NCI-H1105 (cell line): ENCODE results near the gene CAB39L.

Experiments
- DNase-seq: peaks from one replicate; lab custom pipeline; 2025; lab: John Stamatoyannopoulos, UW

CAB39L gene

DNA sequence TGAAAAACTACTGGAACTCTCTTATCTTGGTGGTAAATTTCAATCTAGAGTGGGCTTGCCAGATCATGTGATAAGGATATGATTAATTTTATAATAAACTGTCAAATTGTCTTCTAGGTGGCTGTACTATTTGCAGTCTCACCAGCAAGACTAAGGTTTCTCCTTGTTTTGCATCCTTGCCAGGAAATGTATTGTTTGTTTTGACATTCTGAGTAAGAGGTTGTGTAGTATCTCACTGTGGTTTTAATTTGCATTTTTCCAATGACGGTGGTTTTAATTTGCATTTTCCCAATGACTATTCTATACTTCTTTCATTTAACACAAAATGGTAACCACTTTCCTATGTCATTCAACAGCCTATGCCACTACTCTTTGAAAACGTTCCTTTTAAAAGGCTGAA lies 2.0 kb downstream of the CAB39L start:
- no peak for DNase-seq

DNA sequence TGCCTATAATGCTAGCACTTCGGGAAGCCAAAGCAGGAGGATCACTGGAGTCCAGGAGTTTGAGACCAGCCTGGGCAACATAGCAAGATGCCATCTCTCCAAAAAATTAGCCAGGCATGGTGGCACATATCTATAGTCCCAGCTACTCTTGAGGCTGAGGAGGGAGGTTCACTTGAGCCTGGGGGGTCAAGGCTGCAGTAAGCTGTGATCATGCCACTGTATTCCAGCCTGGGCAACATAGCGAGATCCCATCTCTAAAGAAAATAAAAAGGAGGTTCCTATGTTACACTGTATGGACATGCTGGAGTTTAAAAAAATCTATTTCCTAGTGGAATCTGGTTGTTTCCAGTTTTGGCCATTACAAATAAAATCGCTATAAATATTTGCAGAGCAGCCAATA lies 2.6 kb downstream of the CAB39L start:
- DNase-seq, result no peak

GRCh38 chr13:49439609-49440008 lies 4.3 kb downstream of the CAB39L start:
- no peak for DNase-seq

DNA sequence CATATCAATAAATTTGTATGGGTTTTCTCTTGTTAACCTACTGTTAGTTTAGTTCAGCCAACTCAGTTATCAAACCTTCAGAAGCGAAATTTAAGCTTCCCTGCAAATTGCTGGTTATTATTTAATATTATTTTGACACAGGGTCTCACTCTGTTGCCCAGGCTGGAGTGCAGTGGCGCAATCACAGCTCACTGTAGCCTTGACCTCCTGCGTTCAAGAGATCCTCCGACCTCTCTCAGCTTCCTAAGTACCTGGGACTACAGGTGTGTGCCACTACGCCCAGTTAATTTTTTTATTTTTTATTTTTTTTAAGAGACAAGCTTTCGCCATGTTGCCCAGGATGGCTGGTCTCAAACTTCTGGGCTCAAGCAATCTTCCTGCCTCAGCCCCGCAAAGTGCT lies 6.2 kb downstream of the CAB39L start:
- no peak for DNase-seq

DNA sequence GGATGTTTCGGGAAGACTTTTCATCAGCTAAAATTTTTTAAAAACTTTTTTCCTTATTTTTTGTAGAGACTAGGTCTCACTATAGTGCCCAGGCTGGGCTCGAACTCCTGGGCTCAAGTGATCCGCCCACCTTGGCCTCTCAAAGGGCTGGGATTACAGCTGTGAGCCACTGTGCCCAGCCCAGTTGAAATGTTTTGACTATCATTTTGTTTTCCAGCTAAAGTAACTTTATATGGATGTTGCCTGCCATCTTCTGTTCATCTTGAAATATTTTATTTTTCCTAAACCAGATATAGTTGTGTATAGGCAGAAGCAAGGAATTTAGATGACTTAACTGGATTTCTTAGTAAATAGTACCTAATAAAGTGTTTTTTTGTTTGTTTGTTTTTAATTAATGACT lies 7.0 kb downstream of the CAB39L start:
- no peak for DNase-seq

DNA sequence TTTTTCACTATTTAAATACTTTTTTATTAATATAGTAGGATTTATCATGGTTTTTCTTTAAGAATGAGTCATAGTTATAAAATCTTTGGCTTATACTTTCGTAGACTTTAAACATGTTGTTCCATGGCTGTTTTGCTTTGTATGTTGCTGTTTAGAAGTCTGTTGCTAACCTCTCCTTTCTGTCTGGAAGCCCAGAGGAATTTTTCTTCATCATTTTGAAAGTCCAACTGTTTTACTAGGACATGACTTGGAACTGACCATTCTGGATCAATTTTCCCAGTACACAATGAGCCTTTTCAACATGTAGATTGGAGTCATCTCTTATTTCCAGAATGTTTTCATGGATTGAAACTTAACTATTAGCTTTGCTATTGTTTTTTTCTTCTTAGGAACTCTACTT lies 7.9 kb downstream of the CAB39L start:
- no peak for DNase-seq

DNA sequence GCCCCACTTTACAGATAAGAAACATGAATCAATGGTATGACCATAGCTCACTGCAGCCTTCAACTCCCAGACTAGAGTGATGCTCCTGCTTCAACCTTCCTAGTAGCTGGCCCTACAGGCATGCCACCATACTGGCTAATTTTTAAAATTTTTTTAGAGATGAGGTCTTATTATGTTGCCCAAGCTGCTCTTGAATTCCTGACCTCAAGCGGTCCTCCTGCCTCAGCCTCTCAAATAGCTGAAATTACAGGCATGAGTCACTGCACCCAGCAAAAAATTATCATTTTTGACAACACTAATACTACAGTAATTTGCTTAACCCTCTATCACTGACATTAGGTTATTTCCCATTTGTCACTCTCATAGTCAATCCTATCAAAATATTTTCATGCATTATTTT lies 14.7 kb downstream of the CAB39L start:
- DNase-seq, result no peak

DNA sequence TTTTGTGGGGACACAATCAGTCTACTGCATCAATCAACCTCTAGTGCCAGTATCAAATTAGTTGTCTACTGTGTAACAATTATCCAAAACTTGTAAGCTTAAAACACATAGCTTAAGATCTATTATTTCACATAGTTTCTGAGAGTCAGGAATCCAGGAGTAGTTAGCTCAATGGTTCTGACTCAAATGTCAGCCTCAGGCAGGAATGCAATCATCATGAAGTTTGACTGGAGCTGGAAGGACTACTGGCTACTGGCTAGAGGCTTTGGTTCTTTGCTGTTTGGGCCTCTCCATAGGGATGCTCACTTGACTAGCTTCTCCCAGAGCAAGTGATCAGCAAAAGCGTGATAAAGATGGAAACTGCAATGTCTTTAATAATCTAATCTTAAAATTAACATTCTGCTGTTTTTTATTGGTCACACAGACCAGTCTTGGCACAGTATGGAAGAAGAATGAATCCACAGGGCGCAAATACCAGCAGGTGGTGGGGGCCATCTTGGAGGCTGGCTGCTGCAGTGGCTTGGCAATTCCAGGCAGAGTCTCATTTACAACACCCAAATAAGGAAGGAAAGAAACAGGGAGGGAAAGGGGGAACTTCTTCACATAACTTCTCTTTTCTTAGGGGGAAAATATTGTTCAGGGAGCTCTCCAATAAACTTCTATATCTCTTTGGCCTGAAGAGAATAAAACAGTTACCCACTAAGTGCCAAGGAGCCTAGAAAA lies 15.7 kb downstream of the CAB39L start:
- DNase-seq, result no peak

DNA sequence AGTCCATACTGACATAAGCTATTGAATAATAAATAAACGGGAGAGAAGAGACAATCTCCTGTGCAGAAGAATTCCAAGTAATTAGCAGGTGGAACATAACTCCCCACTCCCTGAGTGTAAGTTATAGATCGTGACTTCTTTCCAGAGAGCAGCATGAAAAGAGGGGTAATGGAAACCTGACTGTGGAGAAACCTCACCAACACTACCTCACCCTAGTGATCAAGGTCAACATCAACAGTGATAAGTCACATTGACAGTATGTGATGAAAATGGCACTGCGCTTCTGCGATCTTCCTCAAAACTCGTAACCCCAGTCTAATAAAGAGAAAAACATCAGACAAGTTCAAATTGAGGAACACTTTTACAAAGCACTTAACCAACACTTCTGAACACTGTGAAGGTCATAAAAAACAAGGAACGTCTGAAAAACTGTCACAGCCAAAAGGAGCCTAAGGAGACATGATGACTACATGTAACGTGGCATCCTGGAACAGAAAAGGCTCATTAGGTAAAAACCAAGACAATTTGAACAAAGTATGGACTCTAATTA lies 19.8 kb downstream of the CAB39L start:
- DNase-seq, result no peak

GRCh38 chr13:49421391-49421790 lies 22.5 kb downstream of the CAB39L start:
- no peak for DNase-seq

- no peak for DNase-seq
Measured at GRCh38 chr13:49419276-49419675, 24.6 kb downstream of the CAB39L start.

DNA sequence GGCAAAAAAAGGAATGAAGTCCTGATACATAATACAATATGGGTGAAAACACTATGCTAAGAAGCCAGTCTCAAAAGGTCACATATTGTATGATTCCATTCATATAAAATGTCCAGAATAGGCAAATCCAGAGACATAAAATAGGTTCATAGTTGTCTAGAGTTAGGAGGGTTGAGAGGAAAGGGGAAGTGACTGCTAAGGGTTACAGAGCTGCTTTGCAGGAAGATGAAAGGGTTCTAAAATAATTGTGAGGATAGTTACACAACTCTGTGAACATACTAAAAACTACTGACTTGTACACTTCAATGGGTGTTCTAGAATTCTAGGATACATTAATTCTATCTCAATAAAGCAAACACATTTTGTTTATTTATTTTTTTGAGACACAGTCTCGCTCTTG lies 25.7 kb downstream of the CAB39L start:
- no peak for DNase-seq

DNA sequence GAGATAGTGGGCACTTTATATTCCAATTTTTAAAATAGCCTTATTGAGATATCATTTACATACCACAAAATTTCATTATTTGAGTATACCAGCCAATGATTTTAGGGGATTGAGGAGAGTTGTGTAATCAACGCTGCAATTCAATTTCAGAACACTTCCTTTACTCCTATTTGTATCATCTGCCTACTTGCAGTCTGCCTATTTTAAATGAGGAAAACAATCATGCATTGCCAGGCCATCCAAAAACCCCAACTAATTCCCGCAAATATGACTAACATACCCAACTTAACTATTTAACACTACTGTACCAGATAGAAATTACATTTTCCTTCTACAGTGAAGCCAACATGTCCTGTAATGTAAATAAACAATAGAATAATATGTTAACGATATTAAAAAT lies 26.7 kb downstream of the CAB39L start:
- no peak for DNase-seq

DNA sequence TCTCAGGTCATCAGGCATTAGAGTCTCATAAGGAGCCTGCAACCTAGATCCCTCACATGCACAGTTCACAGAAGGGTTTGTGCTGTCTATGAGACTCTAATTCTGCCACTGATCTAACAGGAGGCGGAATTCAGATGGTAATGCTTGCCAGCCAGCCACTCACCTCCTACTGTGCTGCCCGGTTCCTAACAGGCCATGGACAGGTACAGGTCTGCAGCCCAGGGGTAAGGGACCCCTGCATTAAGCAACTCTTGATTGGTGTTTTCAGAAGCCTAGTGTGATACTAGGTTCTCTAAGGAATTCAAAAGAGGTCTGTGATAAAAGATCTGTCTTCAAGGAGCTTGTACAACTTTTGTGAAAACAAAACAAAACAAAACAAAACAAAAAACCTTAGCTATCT lies 31.1 kb downstream of the CAB39L start:
- DNase-seq, result no peak

DNA sequence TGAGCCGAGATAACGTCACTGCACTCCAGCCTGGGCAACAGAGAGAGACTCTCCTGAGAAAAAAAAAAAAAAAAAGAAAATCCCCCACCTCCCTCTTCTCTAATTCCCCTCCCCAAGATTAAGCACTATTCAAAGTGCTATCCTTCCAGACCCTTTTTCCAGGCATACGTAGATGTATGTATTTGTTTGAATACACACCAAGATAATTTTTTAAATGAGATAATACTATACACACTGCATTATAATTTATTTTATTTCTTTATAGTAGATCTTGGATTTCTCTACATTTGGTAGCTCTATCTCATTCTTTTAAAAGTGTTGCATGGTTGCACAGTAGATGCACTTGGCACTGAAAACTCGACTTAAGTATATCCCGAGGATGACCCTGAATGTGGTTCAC lies 32.5 kb downstream of the CAB39L start:
- DNase-seq, result no peak

- DNase-seq, result no peak
Measured at GRCh38 chr13:49410477-49410876, 33.4 kb downstream of the CAB39L start.

DNA sequence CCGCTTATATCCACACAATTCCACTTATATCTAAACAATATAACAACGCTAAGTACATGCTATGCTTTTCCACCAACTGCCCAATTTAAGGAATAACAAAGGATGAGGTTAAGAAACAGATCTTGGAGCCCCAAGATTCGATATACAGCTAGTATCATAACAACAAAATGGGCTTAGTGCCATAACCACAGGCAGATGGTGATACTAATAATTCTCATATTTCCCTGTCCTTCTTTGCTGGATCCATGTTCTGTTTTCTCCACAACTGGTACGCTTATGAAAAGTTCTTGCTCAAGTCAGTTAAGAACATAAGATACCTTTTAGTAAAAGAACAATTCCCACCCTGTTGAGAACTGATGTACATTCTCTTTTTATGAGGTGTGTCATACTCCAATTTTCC lies 33.9 kb downstream of the CAB39L start:
- DNase-seq, result no peak

DNA sequence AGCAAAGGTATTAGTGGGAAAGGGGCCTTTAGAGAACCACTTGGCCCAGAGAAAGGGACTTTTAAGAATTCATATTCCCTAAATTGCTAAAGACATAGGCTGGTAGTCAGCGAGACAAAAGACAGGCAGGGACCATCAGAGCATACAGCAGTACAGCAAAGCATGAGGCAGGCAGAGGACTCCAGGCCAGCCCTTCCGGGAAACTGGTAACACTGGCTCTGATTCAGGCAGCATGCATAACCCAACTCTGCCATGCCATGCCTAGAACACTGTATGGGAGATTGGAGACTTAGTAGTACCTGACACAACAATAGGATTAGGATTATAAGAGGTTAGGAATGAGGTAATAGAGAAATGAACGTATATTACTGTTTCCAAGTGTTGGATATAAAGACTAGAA lies 34.9 kb downstream of the CAB39L start:
- no peak for DNase-seq

GRCh38 chr13:49407936-49408335 lies 35.9 kb downstream of the CAB39L start:
- no peak for DNase-seq

GRCh38 chr13:49407068-49407467 lies 36.8 kb downstream of the CAB39L start:
- no peak for DNase-seq

GRCh38 chr13:49404703-49405020 lies 39.2 kb downstream of the CAB39L start:
- no peak for DNase-seq

DNA sequence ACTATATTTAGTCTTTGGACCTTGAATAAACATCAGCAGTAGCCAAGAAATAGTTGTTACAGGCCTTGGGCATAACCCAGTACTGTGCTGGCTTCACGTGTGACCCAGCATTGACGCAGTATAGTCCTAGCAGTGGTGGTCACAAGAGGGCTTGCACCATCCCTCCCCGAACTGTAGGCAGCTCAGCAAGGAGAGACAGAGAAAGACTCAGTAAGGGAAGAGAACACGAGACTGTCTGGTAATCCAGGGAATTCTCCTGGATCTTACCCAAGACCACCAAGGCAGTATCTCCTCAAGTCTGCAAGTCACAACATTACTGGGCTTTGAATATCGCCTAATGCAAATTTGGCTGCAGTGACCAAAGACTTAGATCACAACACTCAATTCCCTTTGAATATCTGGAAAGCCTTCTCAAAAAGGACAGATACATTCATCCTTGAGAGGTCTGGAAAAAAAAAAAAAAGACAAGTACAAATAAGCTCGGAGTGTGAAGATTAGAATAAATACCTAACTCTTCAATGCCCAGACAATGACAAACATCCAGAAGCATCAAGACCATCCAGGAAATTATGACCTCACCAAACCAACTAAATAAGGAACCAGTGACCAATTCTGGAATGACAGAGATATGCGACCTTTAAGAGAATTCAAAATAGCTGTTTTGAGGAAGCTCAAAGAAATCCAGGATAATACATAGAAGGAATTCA lies 39.7 kb downstream of the CAB39L start:
- no peak for DNase-seq

DNA sequence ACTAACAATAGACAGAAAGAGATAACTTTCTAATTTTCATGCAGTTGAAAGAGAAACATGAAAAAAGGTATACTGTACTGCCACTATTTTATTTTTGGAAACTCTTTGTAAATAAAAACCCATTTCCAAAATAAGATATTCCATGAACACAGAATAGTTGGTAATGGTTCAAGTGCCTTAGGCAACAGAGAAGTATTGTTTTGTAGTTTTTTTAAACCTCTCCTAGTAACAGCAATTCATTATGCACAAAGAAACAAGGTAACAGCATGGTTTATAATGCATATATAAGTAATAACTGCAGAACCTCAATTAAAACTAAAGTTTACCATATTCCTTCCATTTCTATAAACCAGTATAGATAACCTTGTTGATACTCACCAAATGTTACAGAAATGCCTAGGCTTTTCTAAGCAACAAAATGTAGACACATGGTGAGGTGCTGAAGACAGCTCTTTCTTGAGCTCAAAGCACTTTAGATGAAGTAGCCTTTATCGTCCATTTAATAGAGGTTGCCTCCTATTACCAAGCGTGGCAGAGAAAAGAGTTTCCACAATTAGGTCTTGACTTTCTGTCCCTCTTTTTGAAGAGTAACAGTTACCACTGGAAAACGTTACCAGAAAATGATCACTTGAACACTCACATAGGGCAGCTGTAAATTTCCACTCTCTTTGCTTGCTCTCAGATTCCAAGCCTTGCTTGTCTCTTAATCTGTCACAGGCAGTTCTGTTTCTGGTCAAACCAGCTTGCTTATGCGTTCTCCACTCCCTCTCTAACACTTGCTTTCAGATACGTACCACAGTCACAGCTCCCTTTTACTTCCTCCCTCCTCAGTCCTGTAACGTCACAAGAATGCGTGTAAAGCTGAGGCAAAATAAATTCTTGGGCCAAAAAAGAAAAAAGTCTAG lies 42.9 kb downstream of the CAB39L start:
- no peak for DNase-seq
